Measurements from ENCODE around the gene PRRX1.

GRCh38 chr1:170697316-170697715 is 33.4 kb downstream of the PRRX1 start:
- TF ChIP-seq POLR2A (IDR thresholded peaks at IDR 0.05; ENCODE audit: low read depth, low read length) (no peak), POLR2AphosphoS5 (IDR thresholded peaks at IDR 0.05; ENCODE audit: low read depth, low read length) (no peak)

All from GM12891 (cell line).